Motor neuron (in vitro differentiated cells): ENCODE results near the gene IREB2. TPM values are rescaled to one million over a fixed set of nuclear protein-coding genes. Genes with fewer than 3 reads are reported as not detected.
A peak's percentile ranks its signal among the peaks of the same experiment; 100 is the strongest.
"Not testable (repeated sequence)": the region's sequence is repeated elsewhere in the genome, so short reads cannot be mapped to it uniquely, and the experiment has no call there.

ENCODE experiments used
- ATAC-seq, 8 experiments: fragments of 200-7000 bp; cut with Tn5 transposase; replicated peaks in 6 of 8; 2 replicates each; pipeline ENCODE4 v1.8.0; 2021; ENCODE audit warnings: mild to moderate bottlenecking in 8 of 8, moderate library complexity in 8 of 8
- H3K27ac ChIP-seq, 2 donors: fragments of 250-450 bp; sonication (Bioruptor Pico); 2 replicates each; pipeline ENCODE4 v1.9.0; 2021; ENCODE audit warnings: antibody characterized with exemption in 2 of 2, mild to moderate bottlenecking in 2 of 2, moderate library complexity in 1 of 2
- H3K4me1 ChIP-seq, 2 donors: fragments of 250-450 bp; sonication (Bioruptor Pico); replicated peaks in 1 of 2; 2 replicates each; pipeline ENCODE4 v1.6.1; 2021; ENCODE audit warnings: antibody characterized with exemption in 2 of 2, mild to moderate bottlenecking in 2 of 2, moderate library complexity in 1 of 2
- H3K4me3 ChIP-seq, 5 donors: fragments of 250-450 bp; sonication (Bioruptor Pico); 2 replicates each; pipeline ENCODE4 v1.9.0; 2021; ENCODE audit warnings: antibody characterized with exemption in 5 of 5, mild to moderate bottlenecking in 5 of 5, moderate library complexity in 4 of 5
- WGBS, 10 experiments: fragments of 450-650 bp; shearing (Covaris generic); methylation state at CpG; one replicate each; pipeline ENCODE4 v1.0.0; 2022; 5-methylcytosine and 5-hydroxymethylcytosine counted together
- in situ Hi-C, 9 experiments: fragments of 400-800 bp; cut with MboI; loops; one replicate each; pipeline ENCODE4 v1.15.0; 2021; ENCODE audit warnings: low sequenced_read_pairs in 9 of 9, low pct_unique_long_range_greater_than_20kb in 2 of 9; ENCODE audit not compliant: unreplicated experiment in 9 of 9
- total RNA-seq, 8 experiments: library from RNA; unstranded; fragments of 300-600 nt; gene quantifications; 2 replicates each; pipeline versions ENCODE4 v1.2.3 to v1.2.4, GENCODE V29; 2022

The IREB2 gene
- total RNA-seq, 8 experiments from 2014 or later = 27.1 to 74.6 (median 33.3) TPM

DNA sequence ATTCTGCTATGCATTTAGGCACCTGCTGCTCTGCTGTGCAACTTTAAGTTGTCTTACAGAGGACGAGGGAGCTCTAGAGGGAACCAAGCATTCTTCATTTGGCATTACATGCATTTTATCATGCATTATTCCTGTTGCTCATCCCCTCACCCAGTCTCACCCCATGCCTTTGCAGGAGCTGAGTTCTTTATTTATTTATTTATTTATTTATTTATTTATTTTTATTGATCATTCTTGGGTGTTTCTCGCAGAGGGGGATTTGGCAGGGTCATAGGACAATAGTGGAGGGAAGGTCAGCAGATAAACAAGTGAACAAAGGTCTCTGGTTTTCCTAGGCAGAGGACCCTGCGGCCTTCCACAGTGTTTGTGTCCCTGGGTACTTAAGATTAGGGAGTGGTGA lies 82.0 kb downstream of the IREB2 start:
- WGBS, 10 experiments = 67 to 100% (median 79%) methylated on average over 1 to 2 of the region's 3 CpGs; no CpG with 5 or more reads in 6 of the 10 experiments
- H3K4me1 ChIP-seq, H3K27ac ChIP-seq, ATAC-seq, H3K4me3 ChIP-seq, in situ Hi-C loops: not testable (repeated sequence)

DNA sequence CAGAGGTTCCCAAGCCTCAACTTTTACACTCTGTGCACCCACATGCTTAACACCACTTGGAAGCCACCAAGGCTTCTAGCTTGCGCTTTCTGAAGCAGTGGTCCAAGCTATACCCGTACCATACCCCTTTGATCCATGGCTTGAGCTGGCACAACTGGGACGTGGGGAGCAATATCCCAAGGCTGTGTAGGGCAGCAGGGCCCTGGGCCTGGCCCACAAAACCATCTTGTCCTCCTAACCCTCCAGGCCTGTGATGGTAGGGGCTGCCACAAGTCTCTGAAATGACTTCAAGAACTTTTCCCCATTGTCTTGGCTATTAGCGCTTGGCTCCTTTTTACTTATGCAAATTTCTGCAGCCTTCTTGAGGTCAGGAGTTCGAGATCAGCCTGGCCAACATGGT lies 86.2 kb downstream of the IREB2 start:
- Histone ChIP-seq H3K4me3 (no peak overlapping the region), H3K4me1 (no peaks in the 10 kb centered on the region), H3K27ac (no peak overlapping the region)
- in situ Hi-C loops = no loop called here
- ATAC-seq = no peak
- 39 to 100% (median 63%) methylated on average over 1 to 5 of the region's 5 CpGs; no CpG with 5 or more reads in 3 of the 10 experiments for WGBS, 10 experiments

DNA sequence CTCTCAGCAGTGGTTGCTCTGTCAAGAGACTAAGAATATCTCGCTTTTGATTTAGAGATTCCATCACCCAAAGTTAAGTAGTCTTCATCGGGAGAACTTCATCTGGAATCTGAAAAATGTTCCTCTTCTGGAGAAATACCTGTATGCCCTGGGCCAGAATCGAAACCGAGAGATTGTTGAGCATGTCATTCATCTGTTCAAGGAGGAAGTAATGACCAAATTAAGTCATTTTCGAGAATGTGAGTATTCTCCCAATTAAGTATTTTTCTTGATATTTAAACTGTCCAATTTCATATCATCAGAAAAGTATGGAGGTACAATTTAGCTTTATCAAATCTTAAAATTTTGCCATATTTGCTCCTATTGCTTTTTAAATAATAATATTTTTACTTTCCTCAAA lies 89.3 kb downstream of the IREB2 start:
- no peak overlapping the region for H3K27ac ChIP-seq
- in situ Hi-C loops = no loop called here
- no peak for ATAC-seq
- WGBS, 10 experiments = 40 to 93% (median 86%) methylated on average over 1 to 5 of the region's 5 CpGs; no CpG with 5 or more reads in 2 of the 10 experiments
- no peaks in the 10 kb centered on the region for H3K4me1 ChIP-seq
- H3K4me3 ChIP-seq = no peak overlapping the region

DNA sequence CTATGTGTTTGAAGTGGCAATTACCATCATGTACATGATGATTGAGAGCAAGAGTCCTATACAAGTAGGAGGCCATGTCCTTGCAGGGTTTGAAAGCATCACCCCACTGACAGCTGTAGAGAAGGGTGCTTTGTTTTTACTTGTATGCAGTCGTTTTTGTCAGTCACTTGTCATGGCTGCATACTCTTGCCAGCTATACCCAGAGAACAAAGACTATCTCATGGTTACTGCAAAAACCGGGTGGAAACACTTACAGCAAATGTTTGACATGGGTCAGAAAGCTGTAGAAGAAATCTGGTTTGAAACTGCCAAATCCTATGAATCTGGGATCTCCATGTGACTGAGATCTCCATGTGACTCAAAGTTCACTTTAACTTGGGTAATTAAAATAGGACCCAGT lies 95.3 kb downstream of the IREB2 start:
- no peak for ATAC-seq
- in situ Hi-C loops = no loop called here
- WGBS, 10 experiments = 14 to 80% (median 50%) methylated on average over 1 to 2 of the region's 2 CpGs; no CpG with 5 or more reads in 3 of the 10 experiments
- no peak overlapping the region for H3K4me3 ChIP-seq
- H3K27ac ChIP-seq = no peak overlapping the region
- no peaks in the 10 kb centered on the region for H3K4me1 ChIP-seq

DNA sequence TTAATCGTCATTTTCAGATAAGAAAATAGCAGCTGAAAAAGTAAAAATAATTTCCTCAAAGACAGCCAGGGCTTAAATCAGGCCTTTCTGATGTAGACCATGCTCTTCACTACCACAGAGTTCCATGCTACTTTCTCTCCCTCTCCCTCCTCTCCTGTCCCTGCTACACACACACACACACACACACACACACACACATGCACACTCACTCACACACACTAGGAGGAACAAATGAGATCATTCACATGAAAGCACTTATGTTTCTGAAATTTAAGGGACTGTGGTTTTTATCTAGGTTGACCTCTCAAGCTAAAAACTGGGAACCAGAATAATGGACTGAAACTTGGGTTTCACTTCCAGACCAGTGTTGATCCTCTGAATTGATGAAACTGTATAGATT lies 98.1 kb downstream of the IREB2 start:
- ATAC-seq = no peak
- 80 to 100% (median 93%) methylated on average over 1 of the region's 1 CpG; no CpG with 5 or more reads in 4 of the 10 experiments for WGBS, 10 experiments
- Histone ChIP-seq H3K4me1 (peaks cover 0 to 3% of the 10 kb centered on the region in 2 donors), H3K4me3 (no peak overlapping the region), H3K27ac (no peak overlapping the region)
- in situ Hi-C loops = no loop called here

DNA sequence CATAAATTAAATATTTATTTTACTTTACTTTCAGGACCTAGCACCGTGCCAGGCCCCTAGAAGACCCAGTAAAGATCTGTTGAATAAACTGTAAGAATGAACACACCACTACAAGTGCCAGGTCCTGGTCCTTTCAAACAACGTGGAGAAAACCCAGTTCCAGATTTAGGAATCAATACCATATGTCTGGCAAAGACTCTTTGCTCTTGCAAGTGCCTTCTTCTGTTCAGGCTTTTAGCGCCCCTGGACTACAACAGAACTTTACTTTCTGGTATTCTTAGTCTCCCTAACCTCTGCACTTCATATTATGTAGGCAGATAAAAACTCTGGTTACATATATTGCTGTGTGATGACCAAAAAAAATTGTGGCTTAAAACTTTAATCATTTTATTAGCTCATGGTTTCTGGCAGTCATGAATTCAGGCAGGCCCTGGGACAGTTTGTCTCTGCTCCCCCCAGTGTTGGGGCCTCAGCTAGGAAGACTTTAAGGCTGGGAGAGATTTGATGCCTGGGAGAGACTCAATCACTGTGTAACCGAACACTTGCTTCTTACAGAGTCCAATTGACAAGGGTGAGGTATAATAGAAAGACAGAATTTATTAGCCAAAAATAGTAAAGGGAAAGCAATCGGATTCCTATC lies 99.4 kb downstream of the IREB2 start:
- WGBS, 10 experiments = 8 to 88% (median 66%) methylated on average over 1 to 5 of the region's 5 CpGs
- ATAC-seq = no peak
- in situ Hi-C loops = no loop called here

DNA sequence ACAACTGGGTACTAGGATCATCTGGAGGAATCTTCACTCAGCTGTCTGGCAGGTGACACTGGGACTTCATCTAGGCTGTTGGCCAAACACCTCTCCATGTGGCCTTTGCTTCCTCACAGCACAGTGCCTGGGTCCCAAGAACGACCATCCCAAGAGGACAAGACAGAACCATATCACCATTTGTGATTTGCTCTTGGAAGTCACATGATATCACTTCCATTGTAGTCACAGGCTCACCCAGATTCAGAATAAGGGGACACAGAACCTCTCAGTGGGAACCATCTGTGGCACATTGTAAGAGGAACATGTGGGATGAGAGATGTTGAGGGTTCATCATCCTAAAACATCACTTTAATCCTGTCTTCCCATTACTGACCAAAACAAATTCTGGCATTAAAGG lies 100.3 kb downstream of the IREB2 start:
- no peak for ATAC-seq
- Histone ChIP-seq H3K27ac (no peak overlapping the region), H3K4me3 (no peak overlapping the region), H3K4me1 (peaks cover 9% of the 10 kb centered on the region in 2 donors)
- in situ Hi-C loops = no loop called here
- WGBS, 10 experiments = 40 to 100% (median 60%) methylated on average over 1 of the region's 1 CpG; no CpG with 5 or more reads in 7 of the 10 experiments

More for the DNA sequence above, 99.4 kb downstream of the IREB2 start:
- no peak overlapping the region for H3K4me3 ChIP-seq
- peaks cover 9% of the 10 kb centered on the region in 2 donors for H3K4me1 ChIP-seq
- H3K27ac ChIP-seq = no peak overlapping the region

DNA sequence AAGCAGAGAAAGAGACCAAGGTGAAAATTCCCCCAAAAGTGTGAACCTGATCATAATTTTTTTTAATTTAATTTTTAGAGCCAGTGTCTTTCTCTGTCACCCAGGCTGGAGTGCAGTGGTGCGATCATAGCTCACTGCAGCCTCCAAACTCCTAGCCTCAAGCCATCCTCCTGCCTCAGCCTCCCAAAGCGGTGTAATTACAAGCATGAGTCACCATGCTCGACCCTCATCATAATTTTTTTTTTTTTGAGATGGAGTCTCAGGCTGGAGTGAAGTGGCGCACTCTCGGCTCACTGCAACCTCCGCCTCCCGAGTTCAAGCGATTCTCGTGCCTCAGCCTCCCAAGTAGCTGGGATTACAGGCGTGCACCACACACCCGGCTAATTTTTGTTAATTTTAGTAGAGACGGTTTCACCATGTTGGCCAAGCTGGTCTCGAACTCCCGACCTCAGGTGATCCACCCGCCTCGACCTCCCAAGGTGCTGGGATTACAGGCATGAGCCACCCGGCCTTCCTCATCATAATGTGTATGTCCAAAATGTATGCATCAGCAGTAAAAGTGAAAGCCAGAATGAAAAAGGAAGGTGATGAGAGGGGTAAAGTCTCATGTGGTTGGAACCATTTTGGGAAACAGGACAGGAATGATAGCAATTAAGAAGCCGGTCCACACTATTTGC lies 101.6 kb downstream of the IREB2 start:
- Histone ChIP-seq H3K27ac (peak overlapping the region; percentile 91 to 96), H3K4me3 (peak overlapping the region; percentile 68 to 100 (median 95))
- 17 to 100% (median 74%) methylated on average over 1 to 12 of the region's 18 CpGs; no CpG with 5 or more reads in 1 of the 10 experiments for WGBS, 10 experiments
- in situ Hi-C loops, H3K4me1 ChIP-seq, ATAC-seq: not testable (repeated sequence)

DNA sequence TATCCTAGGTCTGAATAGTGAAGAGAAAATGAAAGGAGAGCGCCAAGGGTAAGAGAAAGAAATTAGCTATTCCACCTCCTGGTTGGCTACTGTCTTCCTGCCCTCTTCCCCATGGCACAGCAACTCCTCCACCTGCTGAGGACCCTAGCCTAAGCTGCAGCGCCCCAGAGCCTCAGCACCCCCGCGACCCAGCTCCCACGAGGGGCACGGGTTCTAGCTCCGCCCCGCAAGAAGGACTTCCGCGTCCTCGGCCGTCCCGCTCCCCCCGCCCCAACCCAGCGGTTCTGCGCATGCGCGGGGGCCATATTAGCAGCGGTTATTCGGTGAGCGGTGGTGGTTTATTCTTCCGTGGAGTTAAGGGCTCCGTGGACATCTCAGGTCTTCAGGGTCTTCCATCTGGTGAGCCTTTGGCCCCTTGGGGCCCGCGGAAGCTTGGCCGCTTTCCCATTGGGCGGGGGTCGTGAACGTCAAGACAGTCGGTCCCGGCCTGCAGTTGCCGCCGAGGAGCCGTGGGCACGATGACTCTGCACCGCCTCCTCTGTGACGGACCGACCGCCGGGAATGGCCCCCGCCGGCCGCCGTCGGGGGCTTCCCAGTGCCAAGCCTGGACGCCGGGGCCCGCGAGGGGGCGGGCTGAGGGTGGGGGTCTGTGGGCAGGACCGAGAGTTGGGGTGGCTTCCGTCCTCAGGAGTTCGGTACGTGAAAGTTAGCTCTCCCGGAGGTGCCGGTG lies 102.3 kb downstream of the IREB2 start, which contains the start of gene PSMA4:
PSMA4 (plus strand) TSS at position 304 of the 730 bp plus-strand sequence. CDS start 1,484 bp downstream, outside the sequence.
- in situ Hi-C loops = no loop called here
- peak; percentile 88 to 95 (median 92) for ATAC-seq
- Histone ChIP-seq H3K4me3 (peak within 1 kb of the TSS; percentile 68 to 100 (median 95)), H3K4me1 (peaks cover 9% of the 10 kb centered on the region in 2 donors), H3K27ac (peak within 1 kb of the TSS; percentile 91 to 96)
- 0 to 8% (median 1%) methylated on average over 9 to 17 of the region's 56 CpGs; no CpG with 5 or more reads in 5 of the 10 experiments for WGBS, 10 experiments

DNA sequence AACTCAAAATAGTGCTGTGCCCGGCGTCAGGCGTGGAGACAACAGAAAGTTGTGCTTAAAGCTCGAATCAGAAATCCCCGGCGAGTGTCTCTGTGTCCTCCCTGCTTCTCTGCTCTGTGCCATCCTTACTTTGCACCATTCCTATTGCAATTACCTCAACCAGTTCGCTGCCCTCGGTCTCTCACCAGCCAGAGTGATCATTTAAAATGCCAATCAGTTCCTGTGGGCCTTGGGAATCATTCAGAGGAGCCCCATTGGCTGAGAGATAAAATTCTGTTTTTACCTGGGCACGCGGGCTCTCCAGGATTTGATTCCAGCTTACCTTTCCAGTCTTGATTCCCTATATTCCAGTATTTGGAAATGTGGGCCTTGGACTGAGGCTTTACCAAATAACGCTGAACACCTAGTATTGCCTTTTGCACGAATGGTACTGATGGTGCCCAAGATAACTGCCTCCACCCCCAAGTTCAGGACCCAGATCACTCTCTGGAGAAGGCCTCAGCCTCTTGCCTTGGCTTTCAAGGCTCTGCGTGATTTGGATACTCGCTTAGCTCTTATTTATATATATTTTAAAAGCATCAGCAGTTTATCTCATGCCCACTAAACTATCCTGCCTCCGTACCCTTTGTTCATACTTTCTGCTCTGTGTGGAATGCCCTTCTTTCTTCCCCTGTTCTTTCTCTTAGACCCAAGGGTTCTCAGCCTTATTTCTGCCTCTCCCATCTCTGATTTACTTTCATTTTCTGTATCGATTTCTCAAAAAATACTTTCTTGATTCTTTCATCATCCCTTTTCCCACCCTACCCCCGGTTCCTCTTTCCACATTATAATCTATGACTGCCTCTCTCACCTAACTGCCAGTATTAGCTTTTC lies 103.1 kb downstream of the IREB2 start:
- in situ Hi-C loops = no loop called here
- H3K27ac ChIP-seq = peak overlapping the region; percentile 91 to 96
- peaks cover 9% of the 10 kb centered on the region in 2 donors for H3K4me1 ChIP-seq
- ATAC-seq = peak in 1 of 8 experiments; percentile 14
- 1 to 44% (median 9%) methylated on average over 2 to 12 of the region's 17 CpGs for WGBS, 10 experiments
- H3K4me3 ChIP-seq = peak overlapping the region; percentile 68 to 100 (median 95)

DNA sequence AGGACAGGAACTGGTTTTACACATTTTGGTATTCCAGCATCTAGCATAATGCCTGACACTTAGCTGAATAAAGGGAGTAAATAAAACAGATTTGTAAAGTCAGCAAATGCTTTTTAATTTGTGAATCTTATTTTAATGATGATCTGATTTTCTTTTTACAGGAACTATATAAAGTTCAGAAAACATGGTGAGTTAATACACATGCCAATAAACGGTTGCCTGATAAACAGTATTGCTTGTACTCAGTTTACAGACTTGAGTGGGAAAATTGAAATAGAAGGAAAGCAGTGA lies 103.7 kb downstream of the IREB2 start:
- Histone ChIP-seq H3K4me3 (peak overlapping the region; percentile 68 to 100 (median 95)), H3K27ac (no peak overlapping the region), H3K4me1 (peaks cover 9% of the 10 kb centered on the region in 2 donors)
- ATAC-seq = no peak
- in situ Hi-C loops = no loop called here
- WGBS, 10 experiments = 0 to 80% (median 63%) methylated on average over 1 of the region's 1 CpG; no CpG with 5 or more reads in 3 of the 10 experiments

DNA sequence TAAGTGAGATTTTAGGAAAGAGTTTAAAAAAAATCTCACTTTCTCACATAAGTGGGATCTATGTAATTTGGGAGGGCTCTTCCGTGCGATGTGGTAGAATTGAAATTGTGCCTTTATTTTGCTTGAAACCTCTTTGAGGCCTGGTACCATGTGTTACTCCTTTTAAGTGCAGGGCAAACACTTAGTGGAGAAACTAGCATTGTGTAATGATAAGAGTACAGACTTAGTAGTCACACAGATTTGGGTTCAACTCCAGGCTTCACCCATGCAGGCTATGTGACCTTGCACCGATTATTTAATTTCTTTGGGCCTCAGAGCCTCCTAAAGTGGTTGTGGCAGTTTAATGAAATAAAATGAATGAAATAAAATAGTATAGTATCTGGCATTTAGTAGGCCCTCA lies 104.6 kb downstream of the IREB2 start:
- no peak for ATAC-seq
- Histone ChIP-seq H3K4me1 (peaks cover 9% of the 10 kb centered on the region in 2 donors), H3K27ac (no peak overlapping the region), H3K4me3 (no peak overlapping the region)
- WGBS, 10 experiments = 94 to 100% (median 100%) methylated on average over 2 to 3 of the region's 3 CpGs; no CpG with 5 or more reads in 3 of the 10 experiments
- in situ Hi-C loops = no loop called here
